UCSD-AML1 (cell line): ENCODE measurements around the gene EDEM2.
A peak's percentile ranks its signal among the peaks of the same experiment; 100 is the strongest.
"Not testable (repeated sequence)": the region's sequence is repeated elsewhere in the genome, so short reads cannot be mapped to it uniquely, and the experiment has no call there.

Source experiments
- DNase-seq: peaks from one replicate; lab custom pipeline; 2025; ENCODE audit not compliant: unreplicated experiment; lab: John Stamatoyannopoulos, UW

The EDEM2 gene

GRCh38 chr20:35168701-35169409 is 21.7 kb upstream of the EDEM2 start:
- DNase-seq, result not testable (repeated sequence)

GRCh38 chr20:35167787-35168186 is 20.7 kb upstream of the EDEM2 start:
- no peak for DNase-seq

DNA sequence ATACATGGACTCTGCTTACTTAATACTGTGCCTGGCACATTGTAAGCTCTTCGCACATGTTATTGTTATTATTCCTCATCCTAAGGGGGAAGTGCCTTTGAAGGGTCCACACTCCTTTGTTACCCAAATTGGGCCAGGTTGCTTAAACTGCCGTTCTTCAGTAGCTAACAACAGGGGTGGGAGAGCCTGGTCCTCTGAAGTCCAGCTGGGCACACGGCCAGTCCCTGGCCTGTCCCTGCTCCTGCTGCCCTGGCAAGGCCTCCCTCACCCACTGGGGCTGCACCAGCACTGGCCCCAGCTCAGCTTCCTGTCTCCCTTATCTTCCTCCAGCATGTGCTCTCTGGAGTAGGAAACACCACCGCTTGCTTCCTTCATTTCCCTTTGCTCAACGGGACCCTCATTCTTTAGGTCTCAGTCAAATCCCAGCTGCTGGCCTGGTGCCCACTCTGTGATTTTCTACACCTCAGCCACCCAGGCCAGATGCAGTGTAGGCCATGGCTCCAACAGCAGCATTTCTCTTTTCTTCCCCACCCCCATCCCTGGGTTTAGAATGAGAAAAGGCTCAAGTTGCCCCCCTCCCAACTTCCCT is 19.2 kb upstream of the EDEM2 start:
- DNase-seq, result peak; percentile 80

DNA sequence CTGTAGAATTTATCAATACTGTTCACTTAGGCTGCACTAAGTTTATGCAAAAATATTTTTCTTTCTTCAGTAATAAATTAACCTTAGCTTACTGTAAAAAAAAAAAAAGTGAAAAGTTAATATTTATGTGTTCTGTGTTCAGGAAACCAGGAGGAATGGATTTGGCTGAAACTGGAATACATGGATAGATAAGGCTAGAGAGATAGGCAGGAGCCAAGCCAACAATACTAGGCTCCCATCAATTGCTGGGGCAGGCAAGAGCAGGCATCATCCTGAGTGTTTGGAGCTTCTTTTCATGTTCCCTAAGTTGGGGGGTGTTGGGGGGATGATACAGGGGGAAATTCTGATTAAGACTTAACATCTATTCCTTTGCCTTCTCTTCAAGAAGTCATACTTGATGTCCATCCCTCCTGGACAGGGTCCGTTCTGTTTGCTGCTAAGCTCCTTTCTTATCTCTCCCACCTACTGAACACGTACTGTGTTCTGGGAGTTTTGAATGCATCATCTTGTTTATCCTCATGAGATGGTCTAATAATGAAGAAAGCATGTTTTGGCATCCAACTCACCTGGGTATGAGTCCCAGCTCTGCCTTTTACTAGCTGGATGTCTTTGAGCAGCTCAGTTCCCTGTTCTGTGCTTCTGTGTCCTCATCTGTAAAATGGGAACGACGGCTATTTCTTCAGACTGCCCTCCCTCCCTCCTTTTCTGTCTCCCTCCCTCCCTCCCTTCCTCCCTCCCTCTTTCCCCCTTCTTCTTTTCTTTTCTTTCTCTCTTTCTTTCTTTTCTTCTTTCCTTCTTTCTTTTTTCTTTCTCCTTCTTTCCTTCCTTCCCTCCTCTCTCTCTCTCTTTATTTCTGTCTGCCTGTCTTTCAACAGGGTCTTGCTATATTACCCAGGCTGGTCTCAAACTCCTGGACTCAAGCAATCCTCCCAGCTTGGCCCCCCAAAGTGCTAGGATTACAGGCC is 18.4 kb upstream of the EDEM2 start:
- DNase-seq, result no peak

DNA sequence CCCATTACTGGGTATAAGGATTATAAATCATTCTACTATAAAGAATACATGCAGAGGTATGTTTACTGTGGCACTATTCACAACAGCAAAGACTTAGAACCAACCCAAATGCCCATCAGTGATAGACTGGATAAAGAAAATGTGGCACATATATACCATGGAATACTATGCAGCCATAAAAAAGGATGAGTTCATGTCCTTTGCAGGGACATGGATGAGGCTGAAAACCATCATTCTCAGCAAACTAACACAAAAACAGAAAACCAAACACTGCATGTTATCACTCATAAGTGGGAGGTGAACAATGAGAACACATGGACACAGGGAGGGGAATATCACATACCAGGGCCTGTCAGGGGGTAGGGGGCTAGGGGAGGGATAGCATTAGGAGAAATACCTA is 17.4 kb upstream of the EDEM2 start:
- DNase-seq, result not testable (repeated sequence)

- DNase-seq, result not testable (repeated sequence)
Observed at GRCh38 chr20:35160341-35160740, 13.2 kb upstream of the EDEM2 start.

GRCh38 chr20:35156978-35157377 is 9.8 kb upstream of the EDEM2 start:
- no peak for DNase-seq

GRCh38 chr20:35155936-35156335 is 8.8 kb upstream of the EDEM2 start:
- DNase-seq, result no peak

DNA sequence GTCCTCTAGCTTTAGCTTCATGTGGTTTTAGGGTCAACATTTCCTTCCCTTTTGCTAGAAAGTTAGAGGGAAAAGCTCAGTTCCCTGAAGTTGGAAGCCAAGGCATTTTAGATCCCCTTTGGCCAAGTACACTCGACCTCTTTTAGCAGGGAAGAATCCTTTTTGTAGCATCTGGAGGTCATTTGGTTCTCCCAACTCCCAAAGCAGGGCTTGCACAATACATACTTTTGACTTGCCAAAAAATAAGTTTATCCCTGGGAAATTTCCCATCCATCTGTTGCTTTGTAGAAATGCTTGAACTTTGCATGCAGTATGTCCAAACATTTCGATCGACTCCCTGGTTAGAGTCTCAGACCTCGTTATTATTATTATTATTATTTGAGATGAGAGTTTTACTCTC is 4.6 kb upstream of the EDEM2 start:
- no peak for DNase-seq

- DNase-seq, result no peak
Observed at GRCh38 chr20:35150846-35151579, 3.9 kb upstream of the EDEM2 start.

DNA sequence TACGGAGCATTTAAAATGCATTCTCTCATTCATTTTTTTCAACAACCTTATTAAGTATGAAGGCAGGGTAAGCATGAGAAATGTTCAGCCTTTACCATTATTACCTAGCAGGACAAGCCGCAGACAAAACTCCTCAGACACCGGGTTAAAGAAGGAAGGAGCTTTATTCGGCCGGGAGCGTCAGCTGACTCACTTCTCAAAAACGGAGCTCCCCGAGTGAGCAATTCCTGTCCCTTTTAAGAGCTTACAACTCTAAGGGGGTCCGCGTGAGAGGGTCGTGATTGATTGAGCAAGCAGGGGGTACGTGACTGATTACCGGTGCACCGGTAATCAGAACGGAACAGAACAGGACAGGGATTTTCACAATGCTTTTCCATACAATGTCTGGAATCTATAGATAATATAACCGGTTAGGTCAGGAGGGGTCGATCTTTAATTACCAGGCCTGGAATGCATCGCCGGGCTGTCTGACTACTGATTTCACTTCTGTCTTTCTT is 487 bp upstream of the EDEM2 start:
- DNase-seq, result peak; percentile 38

GRCh38 chr20:35146299-35146919 is 727 bp downstream of the EDEM2 start:
- DNase-seq, result no peak

GRCh38 chr20:35145141-35145564 is 2.0 kb downstream of the EDEM2 start:
- DNase-seq, result no peak

DNA sequence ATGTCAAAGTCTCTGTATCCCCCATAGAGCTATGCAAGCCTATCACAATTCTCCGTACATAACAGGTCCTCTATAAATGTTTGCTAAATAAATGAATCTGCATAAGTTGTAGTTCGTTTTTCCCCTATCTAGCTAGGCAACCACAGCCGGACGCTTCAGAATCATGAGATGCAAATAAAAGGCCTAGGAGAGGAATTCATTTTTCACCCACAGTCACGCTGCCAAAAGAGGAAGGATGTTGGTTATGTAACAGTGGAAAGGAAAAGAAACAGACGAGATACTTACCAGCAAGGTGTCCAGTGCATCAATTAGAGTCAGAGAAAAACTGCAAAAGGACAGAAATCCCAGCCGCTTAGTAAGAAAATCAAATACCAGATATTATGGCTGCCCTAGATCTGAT is 2.4 kb downstream of the EDEM2 start:
- peak; percentile 19 for DNase-seq

DNA sequence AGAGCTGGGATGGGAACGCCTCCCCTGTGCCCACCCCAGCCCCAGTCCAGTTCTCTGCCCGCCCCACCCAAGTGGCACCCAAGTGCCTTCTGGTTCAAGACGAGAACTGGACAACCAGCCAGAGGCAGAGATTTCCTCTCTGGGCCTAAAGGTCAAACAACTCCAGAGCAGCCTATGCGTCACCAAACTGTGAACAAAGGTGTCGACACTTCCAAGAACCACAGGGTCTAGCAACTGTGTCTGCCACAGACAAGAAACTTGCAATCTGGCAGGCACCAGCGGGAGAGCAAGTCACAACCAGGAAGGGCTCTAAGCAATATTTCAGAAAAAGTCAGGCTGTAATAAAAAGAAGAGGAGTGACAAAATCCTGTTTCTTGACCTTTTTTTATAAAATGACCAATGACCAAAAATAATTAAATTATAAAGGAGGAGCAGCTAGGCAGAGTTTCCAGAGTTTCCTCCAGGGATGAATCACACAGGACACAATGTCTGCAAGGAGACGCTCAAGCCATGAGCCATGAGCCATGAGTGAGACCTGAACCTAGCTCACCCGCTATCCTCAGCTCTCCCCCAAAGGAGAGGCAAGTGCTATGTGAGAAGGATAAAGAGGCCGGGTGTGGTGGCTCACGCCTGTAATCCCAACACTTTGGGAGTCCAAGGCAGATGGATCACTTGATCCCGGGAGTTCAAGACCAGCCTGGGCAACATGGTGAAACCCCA is 11.1 kb downstream of the EDEM2 start:
- no peak for DNase-seq

DNA sequence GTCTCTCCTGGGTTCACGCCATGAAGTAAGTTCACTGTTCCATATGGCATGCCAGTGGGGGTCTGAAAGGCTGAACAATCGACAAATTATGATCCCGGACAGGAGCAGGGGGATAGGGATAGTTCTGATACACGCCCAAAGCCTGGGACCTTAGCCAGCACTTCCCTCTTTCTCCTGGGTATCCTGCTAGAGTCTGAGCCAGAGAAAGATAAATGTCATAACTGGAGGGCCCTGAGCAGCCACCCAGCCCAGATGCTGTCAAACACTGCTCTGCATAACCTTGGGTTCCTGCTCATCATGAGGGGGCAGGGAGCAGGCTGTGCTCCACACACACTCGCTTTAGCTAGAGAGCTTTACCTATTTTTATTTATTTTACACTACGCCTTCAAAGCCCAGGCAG is 12.3 kb downstream of the EDEM2 start:
- DNase-seq, result no peak

DNA sequence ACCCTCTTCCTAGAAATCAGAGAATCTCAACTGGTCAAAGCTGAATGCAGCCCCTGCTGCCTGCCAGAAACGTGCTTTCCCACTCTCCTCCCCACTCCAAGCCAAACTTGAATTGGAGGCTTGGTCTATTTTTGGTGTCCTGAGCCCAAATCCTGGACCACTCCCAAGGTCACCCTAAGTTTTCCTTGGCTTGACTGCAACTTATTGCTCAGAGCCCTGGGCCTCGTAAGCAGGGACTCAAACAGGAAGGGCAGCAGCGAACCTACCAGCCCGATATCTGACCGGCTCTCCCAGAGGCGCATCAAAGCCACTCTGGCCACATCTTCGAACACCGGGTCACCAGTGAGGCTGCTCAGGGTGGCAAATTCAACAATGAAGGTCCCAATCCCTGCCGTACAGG is 12.7 kb downstream of the EDEM2 start:
- no peak for DNase-seq

- no peak for DNase-seq
Observed at GRCh38 chr20:35133735-35134134, 13.4 kb downstream of the EDEM2 start.

DNA sequence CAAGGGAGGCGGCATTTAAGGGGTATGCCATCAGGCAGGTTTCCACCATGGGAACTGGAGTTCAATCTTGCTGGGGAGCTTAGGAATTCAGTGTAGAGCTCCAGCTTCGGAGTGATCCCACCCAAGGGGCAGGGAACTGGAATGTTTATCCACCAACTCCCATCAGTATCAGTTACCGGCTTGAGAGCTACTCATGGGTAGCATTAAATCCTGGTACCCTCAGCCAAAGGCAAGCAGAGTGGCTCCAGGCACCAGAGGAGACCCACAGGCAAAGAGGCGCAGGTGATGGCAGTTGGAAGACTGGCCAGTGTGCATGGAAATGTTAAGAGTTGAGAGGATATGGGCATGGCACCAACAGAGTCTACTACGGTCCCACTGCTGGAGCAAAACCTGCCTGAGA is 14.1 kb downstream of the EDEM2 start:
- DNase-seq, result no peak

- no peak for DNase-seq
Observed at GRCh38 chr20:35131934-35132333, 15.2 kb downstream of the EDEM2 start.
